Neural cell (in vitro differentiated cells): ENCODE measurements around the gene ITGAL. TPM values are rescaled to one million over a fixed set of nuclear protein-coding genes. Genes with fewer than 3 reads are reported as not detected.
A peak's percentile ranks its signal among the peaks of the same experiment; 100 is the strongest.

Experiments used
- H2AFZ ChIP-seq: fragments of 200-600, 300-800 bp; sonication (generic), shearing (Covaris generic); 2 replicates; pipeline ENCODE4 v1.6.0; 2014; ENCODE audit warnings: low read depth, mild to moderate bottlenecking, antibody characterized with exemption, low read length, moderate library complexity
- H3F3A ChIP-seq: fragments of 200-600 bp; shearing (Covaris generic); 2 replicates; pipeline ENCODE4 v1.6.1; 2016; ENCODE audit warnings: mild to moderate bottlenecking, moderate library complexity, mixed read lengths, antibody characterized with exemption, low read length; ENCODE audit not compliant: insufficient read depth, poor library complexity, severe bottlenecking
- H3K27ac ChIP-seq: fragments of 200-600, 300-800 bp; sonication (generic), shearing (Covaris generic); 2 replicates; pipeline ENCODE4 v1.5.1; 2014; ENCODE audit warnings: mild to moderate bottlenecking, low read length, moderate library complexity
- H3K27me3 ChIP-seq: fragments of 300-800, 200-600 bp; sonication (generic), shearing (Covaris generic); 2 replicates; pipeline ENCODE4 v1.6.0; 2014; ENCODE audit warnings: mild to moderate bottlenecking, low read depth, low read length, moderate library complexity; ENCODE audit not compliant: insufficient read depth
- H3K36me3 ChIP-seq: fragments of 300-800, 200-600 bp; sonication (generic), shearing (Covaris generic); 2 replicates; pipeline ENCODE4 v1.5.1; 2014; ENCODE audit warnings: mild to moderate bottlenecking, antibody characterized with exemption, low read length, moderate library complexity; ENCODE audit not compliant: insufficient read depth
- H3K4me2 ChIP-seq: fragments of 300-800, 200-600 bp; sonication (generic), shearing (Covaris generic); 2 replicates; pipeline ENCODE4 v1.6.0; 2014; ENCODE audit warnings: mild to moderate bottlenecking, low read length
- H3K4me3 ChIP-seq: fragments of 300-800, 200-600 bp; sonication (generic), shearing (Covaris generic); 2 replicates; pipeline ENCODE4 v1.5.1; 2014; ENCODE audit warnings: mild to moderate bottlenecking, low read length, moderate library complexity
- H3K79me2 ChIP-seq: fragments of 200-600 bp; shearing (Covaris generic); replicated peaks from 2 replicates; pipeline ENCODE4 v1.6.0; 2014; ENCODE audit warnings: mild to moderate bottlenecking, low read length, moderate library complexity; ENCODE audit not compliant: insufficient read depth
- H3K9ac ChIP-seq: fragments of 300-800, 200-600 bp; sonication (generic), shearing (Covaris generic); 2 replicates; pipeline ENCODE4 v1.6.1; 2016; ENCODE audit warnings: mild to moderate bottlenecking, low read length, mixed read lengths
- H3K9me2 ChIP-seq: fragments of 200-600 bp; shearing (Covaris generic); 2 replicates; pipeline ENCODE4 v1.6.1; 2016; ENCODE audit warnings: mild to moderate bottlenecking, low read length, mixed read lengths; ENCODE audit not compliant: insufficient read depth
- H3K9me3 ChIP-seq: fragments of 200-600, 300-800 bp; sonication (generic), shearing (Covaris generic); 2 replicates; pipeline ENCODE4 v1.6.1; 2016; ENCODE audit warnings: mild to moderate bottlenecking, mixed run types, low read length, moderate library complexity, mixed read lengths
- H4K20me1 ChIP-seq: fragments of 200-600 bp; shearing (Covaris generic); 2 replicates; pipeline ENCODE4 v1.6.1; 2016; ENCODE audit warnings: mild to moderate bottlenecking, mixed run types; ENCODE audit not compliant: insufficient read depth
- EP300 ChIP-seq: fragments of 450-650 bp; conservative IDR thresholded peaks from 2 replicates; pipeline ENCODE4 v1.6.1; 2014; ENCODE audit warnings: antibody characterized with exemption, mild to moderate bottlenecking, moderate library complexity; ENCODE audit not compliant: poor library complexity, severe bottlenecking
- EZH2 ChIP-seq: fragments of 200-600, 300-800 bp; shearing (Covaris generic), sonication (generic); IDR thresholded peaks from 2 replicates; pipeline ENCODE4 v1.6.1; 2014; ENCODE audit warnings: antibody characterized with exemption, low read length, borderline replicate concordance, mild to moderate bottlenecking; ENCODE audit not compliant: insufficient read depth, poor library complexity, severe bottlenecking
- MXI1 ChIP-seq: fragments of 450-650 bp; conservative IDR thresholded peaks from 2 replicates; pipeline ENCODE4 v1.6.1; 2014; ENCODE audit warnings: antibody characterized with exemption, mild to moderate bottlenecking; ENCODE audit not compliant: poor library complexity, severe bottlenecking
- POLR2AphosphoS5 ChIP-seq: IDR thresholded peaks from 2 replicates; pipeline ENCODE4 v1.6.1; 2012
- RAD21 ChIP-seq: fragments of 450-650 bp; conservative IDR thresholded peaks from 2 replicates; pipeline ENCODE4 v1.6.1; 2014; ENCODE audit warnings: antibody characterized with exemption, mild to moderate bottlenecking, moderate library complexity
- SMC3 ChIP-seq: fragments of 450-650 bp; conservative IDR thresholded peaks from 2 replicates; pipeline ENCODE4 v1.6.1; 2014; ENCODE audit warnings: antibody characterized with exemption, mild to moderate bottlenecking, moderate library complexity; ENCODE audit not compliant: poor library complexity
- TAF1 ChIP-seq: IDR thresholded peaks from 2 replicates; pipeline ENCODE4 v1.6.1; 2012; ENCODE audit warnings: low read depth
- polyA plus RNA-seq: library from polyadenylated mRNA; depleted of rRNA; stranded (reverse); fragments of >200 nt; gene quantifications from 2 replicates; pipeline ENCODE4 v1.2.3, GENCODE V29; 2014
- TF ChIP-seq, protein P1 (sequence below): IDR thresholded peaks from 2 replicates; pipeline ENCODE4 v1.6.1; 2012; ENCODE audit warnings: borderline replicate concordance
- TF ChIP-seq, protein P2 (sequence below): fragments of 450-650 bp; IDR thresholded peaks from 2 replicates; pipeline ENCODE4 v1.5.1; 2014; ENCODE audit warnings: antibody characterized with exemption, mild to moderate bottlenecking, moderate library complexity; ENCODE audit not compliant: poor library complexity, severe bottlenecking

The ITGAL gene
- polyA plus RNA-seq, 1 donor from 2014 or later: not detected

GRCh38 chr16:30569281-30569680 lies 96.7 kb downstream of the ITGAL start:
- H3K27ac ChIP-seq: peak overlapping the region; percentile 76
- H3K79me2 ChIP-seq: no peaks in the 10 kb centered on the region

GRCh38 chr16:30569746-30570635 lies 97.4 kb downstream of the ITGAL start:
- Histone ChIP-seq H3K27ac (peak overlapping the region; percentile 98), H4K20me1 (no peaks in the 10 kb centered on the region), H3F3A (peaks cover 7% of the 10 kb centered on the region), H3K4me2 (no peak overlapping the region), H3K9ac (no peak overlapping the region), H2AFZ (no peak overlapping the region), H3K79me2 (no peaks in the 10 kb centered on the region), H3K36me3 (no peaks in the 10 kb centered on the region), H3K9me3 (no peaks in the 10 kb centered on the region), H3K4me3 (peak overlapping the region; percentile 43), H3K27me3 (no peaks in the 10 kb centered on the region), H3K9me2 (no peaks in the 10 kb centered on the region)
- TF ChIP-seq EP300 (no peak), TAF1 (no peak), SMC3 (no peak), EZH2 (no peak), RAD21 (no peak), POLR2AphosphoS5 (no peak), MXI1 (no peak)
- TF ChIP-seq, protein P1, sequence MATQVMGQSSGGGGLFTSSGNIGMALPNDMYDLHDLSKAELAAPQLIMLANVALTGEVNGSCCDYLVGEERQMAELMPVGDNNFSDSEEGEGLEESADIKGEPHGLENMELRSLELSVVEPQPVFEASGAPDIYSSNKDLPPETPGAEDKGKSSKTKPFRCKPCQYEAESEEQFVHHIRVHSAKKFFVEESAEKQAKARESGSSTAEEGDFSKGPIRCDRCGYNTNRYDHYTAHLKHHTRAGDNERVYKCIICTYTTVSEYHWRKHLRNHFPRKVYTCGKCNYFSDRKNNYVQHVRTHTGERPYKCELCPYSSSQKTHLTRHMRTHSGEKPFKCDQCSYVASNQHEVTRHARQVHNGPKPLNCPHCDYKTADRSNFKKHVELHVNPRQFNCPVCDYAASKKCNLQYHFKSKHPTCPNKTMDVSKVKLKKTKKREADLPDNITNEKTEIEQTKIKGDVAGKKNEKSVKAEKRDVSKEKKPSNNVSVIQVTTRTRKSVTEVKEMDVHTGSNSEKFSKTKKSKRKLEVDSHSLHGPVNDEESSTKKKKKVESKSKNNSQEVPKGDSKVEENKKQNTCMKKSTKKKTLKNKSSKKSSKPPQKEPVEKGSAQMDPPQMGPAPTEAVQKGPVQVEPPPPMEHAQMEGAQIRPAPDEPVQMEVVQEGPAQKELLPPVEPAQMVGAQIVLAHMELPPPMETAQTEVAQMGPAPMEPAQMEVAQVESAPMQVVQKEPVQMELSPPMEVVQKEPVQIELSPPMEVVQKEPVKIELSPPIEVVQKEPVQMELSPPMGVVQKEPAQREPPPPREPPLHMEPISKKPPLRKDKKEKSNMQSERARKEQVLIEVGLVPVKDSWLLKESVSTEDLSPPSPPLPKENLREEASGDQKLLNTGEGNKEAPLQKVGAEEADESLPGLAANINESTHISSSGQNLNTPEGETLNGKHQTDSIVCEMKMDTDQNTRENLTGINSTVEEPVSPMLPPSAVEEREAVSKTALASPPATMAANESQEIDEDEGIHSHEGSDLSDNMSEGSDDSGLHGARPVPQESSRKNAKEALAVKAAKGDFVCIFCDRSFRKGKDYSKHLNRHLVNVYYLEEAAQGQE: no peak
- TF ChIP-seq, protein P2, sequence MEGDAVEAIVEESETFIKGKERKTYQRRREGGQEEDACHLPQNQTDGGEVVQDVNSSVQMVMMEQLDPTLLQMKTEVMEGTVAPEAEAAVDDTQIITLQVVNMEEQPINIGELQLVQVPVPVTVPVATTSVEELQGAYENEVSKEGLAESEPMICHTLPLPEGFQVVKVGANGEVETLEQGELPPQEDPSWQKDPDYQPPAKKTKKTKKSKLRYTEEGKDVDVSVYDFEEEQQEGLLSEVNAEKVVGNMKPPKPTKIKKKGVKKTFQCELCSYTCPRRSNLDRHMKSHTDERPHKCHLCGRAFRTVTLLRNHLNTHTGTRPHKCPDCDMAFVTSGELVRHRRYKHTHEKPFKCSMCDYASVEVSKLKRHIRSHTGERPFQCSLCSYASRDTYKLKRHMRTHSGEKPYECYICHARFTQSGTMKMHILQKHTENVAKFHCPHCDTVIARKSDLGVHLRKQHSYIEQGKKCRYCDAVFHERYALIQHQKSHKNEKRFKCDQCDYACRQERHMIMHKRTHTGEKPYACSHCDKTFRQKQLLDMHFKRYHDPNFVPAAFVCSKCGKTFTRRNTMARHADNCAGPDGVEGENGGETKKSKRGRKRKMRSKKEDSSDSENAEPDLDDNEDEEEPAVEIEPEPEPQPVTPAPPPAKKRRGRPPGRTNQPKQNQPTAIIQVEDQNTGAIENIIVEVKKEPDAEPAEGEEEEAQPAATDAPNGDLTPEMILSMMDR: no peak

More at GRCh38 chr16:30569281-30569680, 96.7 kb downstream of the ITGAL start:
- H4K20me1 ChIP-seq: no peaks in the 10 kb centered on the region
- H3F3A ChIP-seq: peaks cover 7% of the 10 kb centered on the region
- H3K9me2 ChIP-seq: no peaks in the 10 kb centered on the region
- no peaks in the 10 kb centered on the region for H3K27me3 ChIP-seq
- H3K9ac ChIP-seq: no peak overlapping the region
- no peaks in the 10 kb centered on the region for H3K36me3 ChIP-seq
- H3K9me3 ChIP-seq: no peaks in the 10 kb centered on the region
- TF ChIP-seq TAF1 (no peak), MXI1 (no peak), EP300 (no peak), SMC3 (no peak), POLR2AphosphoS5 (no peak)
- H3K4me3 ChIP-seq: no peak overlapping the region
- H2AFZ ChIP-seq: no peak overlapping the region
- no peak overlapping the region for H3K4me2 ChIP-seq
